Stimulated activated CD8-positive, alpha-beta memory T cell treated with anti-CD3 and anti-CD28 coated beads, Interleukin-4, amount 100 ng/mL, for 48 hours (primary cell): Measurements from ENCODE around the gene ACTR6.
A peak's percentile ranks its signal among the peaks of the same experiment; 100 is the strongest.
"Not testable (repeated sequence)": the region's sequence is repeated elsewhere in the genome, so short reads cannot be mapped to it uniquely, and the experiment has no call there.

Source experiments
- DNase-seq: peaks from one replicate; pipeline ENCODE4 v3.0.0-alpha.2; 2020

ACTR6 gene

GRCh38 chr12:100185361-100185894 is 15.2 kb upstream of the ACTR6 start:
- DNase-seq = no peak

GRCh38 chr12:100186071-100186470 is 14.5 kb upstream of the ACTR6 start:
- no peak for DNase-seq

- DNase-seq = no peak
Measured at GRCh38 chr12:100187068-100187467, 13.5 kb upstream of the ACTR6 start.

- DNase-seq = no peak
Measured at GRCh38 chr12:100187857-100188519, 12.6 kb upstream of the ACTR6 start.

- not testable (repeated sequence) for DNase-seq
Measured at GRCh38 chr12:100188888-100189635, 11.6 kb upstream of the ACTR6 start.

GRCh38 chr12:100189636-100190394 is 10.8 kb upstream of the ACTR6 start:
- DNase-seq = no peak

GRCh38 chr12:100193085-100193484 is 7.5 kb upstream of the ACTR6 start:
- DNase-seq = no peak

- DNase-seq = no peak
Measured at GRCh38 chr12:100197486-100197885, 3.1 kb upstream of the ACTR6 start.

- no peak for DNase-seq
Measured at GRCh38 chr12:100199023-100199346, 1.6 kb upstream of the ACTR6 start.

GRCh38 chr12:100199347-100200149 is 1.1 kb upstream of the ACTR6 start:
- DNase-seq = peak; percentile 85

- no peak for DNase-seq
Measured at GRCh38 chr12:100201604-100202423, 1.2 kb downstream of the ACTR6 start.

GRCh38 chr12:100207311-100207710 is 6.7 kb downstream of the ACTR6 start:
- DNase-seq = no peak

- DNase-seq = no peak
Measured at GRCh38 chr12:100208834-100209233, 8.2 kb downstream of the ACTR6 start.

GRCh38 chr12:100211698-100212097 is 11.1 kb downstream of the ACTR6 start:
- DNase-seq = no peak

GRCh38 chr12:100213016-100213891 is 12.6 kb downstream of the ACTR6 start:
- DNase-seq = no peak

- no peak for DNase-seq
Measured at GRCh38 chr12:100214518-100214917, 13.9 kb downstream of the ACTR6 start.

GRCh38 chr12:100215209-100215608 is 14.6 kb downstream of the ACTR6 start:
- no peak for DNase-seq

- DNase-seq = no peak
Measured at GRCh38 chr12:100216337-100216736, 15.7 kb downstream of the ACTR6 start.

- no peak for DNase-seq
Measured at GRCh38 chr12:100219328-100220109, 18.9 kb downstream of the ACTR6 start.

- DNase-seq = no peak
Measured at GRCh38 chr12:100221523-100221922, 20.9 kb downstream of the ACTR6 start.
